HG03280 (cell line): ENCODE results near the gene CHST5.

Source experiments
- ATAC-seq: cut with Tn5 transposase; IDR thresholded peaks from one replicate; pipeline ENCODE4 v1.9.1; 2021; ENCODE audit warnings: mild to moderate bottlenecking, moderate library complexity; ENCODE audit not compliant: unreplicated experiment

The CHST5 gene

DNA sequence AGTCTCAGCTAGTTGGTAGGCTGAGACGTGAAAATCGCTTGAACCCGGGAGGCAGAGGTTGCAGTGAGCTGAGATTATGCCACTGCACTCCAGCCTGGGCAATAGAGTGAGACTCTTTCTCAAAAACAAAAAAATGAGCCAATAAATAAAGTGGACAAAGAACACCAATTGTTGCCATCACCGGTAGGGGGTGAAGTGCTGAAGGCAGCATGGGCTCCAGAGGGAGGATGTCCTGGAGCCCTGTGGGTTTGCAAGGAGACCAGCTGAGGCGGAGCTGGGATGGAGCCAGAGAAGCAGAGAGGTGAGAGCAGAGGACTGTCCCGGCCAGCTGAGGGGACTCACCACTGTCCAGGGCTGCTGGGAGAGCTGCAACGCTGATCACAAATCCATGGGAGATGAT is 54.4 kb downstream of the CHST5 start:
- ATAC-seq, result no peak

DNA sequence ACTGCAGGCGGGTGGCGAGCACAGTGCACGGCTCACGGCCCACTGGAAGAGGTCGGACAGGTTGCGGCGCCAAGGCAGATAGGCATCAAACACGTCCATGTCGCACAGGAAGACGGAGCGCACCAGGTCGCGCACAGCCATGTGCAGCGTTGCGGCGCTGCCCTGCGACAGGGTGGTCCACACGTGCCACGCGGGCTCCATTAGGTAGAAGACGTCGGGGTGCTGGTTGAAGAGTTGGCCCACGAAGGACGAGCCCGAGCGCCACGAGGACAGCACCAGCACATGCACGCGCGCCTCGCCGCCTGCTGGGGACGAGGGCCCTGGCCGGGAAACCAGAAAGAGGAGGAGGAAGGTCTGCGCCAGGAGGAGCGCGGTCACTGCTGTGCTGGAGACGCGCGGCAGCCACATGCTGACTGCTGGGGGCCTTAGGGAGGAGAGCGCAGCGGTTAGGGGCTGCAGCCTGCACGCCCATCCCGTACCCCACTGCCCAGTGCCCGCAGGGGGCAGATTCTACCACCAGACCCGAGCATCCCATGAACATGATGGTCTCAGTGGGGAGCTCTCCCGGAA is 56.4 kb downstream of the CHST5 start:
- ATAC-seq, result no peak
